Measurements from ENCODE around the gene PTDSS2.
"Not testable (repeated sequence)": the region's sequence is repeated elsewhere in the genome, so short reads cannot be mapped to it uniquely, and the experiment has no call there.

The PTDSS2 gene

GRCh38 chr11:431921-432320 lies 18.2 kb upstream of the PTDSS2 start:
- no peak for DNase-seq (ENCODE audit: low read depth, low spot score)

- no peak for DNase-seq (ENCODE audit: low read depth, low spot score)
Observed at GRCh38 chr11:432501-433100, 17.5 kb upstream of the PTDSS2 start.

- no peak for DNase-seq (ENCODE audit: low read depth, low spot score)
Observed at GRCh38 chr11:433111-433510, 17.0 kb upstream of the PTDSS2 start.

DNA sequence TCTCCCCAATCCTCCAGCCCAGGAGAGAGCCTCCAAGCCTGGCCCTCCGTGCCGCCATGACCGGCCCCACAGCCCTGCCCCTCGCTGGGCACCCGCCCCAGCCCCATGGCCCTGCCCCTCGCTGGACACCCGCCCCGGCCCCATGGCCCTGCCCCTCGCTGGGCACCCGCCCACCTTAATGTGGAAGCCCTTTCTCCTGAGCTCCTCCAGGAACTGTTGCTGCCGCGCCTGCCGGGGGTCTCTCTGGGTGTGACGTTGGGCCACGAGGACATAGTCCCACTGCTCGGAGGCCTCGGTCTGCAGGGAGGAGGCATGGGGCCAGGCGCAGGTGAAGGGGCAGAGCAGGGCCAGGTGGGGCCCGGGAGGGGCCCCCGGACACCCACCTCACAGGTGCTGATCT lies 16.4 kb upstream of the PTDSS2 start:
- DNase-seq (ENCODE audit: low read depth, low spot score): no peak

DNA sequence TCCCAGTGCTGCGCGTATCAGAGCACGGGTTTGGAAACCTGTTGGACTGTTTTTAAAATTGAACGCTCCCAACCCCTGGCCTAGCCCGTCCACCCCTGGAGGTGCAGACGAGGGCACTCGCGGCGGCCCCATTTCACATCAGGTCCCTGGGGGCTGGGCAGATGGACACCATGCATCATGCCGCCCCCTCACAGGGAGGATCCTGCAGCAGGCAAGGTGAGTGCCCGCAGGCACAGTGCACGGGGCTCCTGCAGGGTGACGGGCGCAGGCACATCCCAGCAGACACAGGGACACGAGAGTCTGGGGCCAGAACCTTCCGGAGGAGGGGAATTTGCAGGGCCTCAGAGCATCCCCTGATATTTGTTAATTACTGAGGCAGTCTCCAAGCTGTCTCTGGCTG lies 15.6 kb upstream of the PTDSS2 start:
- no peak for DNase-seq (ENCODE audit: low read depth, low spot score)

DNA sequence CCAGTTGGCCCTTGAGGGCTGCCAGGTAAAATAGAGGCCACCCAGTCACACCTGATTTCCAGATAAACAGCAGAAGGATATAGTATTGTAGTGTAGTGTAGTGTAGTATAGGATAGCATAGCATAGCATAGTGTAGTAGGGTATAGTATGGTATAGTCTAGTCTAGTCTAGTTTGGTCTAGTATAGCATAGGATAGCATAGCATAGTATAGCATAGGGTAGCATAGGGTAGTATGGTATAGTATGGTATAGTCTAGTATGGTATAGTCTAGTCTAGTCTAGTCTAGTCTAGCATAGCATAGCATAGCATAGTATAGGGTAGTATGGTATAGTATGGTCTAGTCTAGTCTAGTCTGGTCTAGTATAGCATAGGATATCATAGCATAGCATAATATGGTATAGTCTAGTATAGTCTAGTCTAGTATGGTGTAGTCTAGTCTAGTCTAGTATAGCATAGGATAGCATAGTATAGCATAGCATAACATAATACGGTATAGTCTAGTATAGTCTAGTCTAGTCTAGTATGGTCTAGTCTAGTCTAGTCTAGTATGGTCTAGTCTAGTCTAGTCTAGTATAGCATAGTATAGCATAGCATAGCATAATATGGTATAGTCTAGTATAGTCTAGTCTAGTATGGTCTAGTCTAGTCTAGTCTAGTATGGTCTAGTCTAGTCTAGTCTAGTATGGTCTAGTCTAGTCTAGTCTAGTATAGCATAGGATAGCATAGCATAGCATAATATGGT lies 14.9 kb upstream of the PTDSS2 start:
- not testable (repeated sequence) for DNase-seq (ENCODE audit: low read depth, low spot score)

DNA sequence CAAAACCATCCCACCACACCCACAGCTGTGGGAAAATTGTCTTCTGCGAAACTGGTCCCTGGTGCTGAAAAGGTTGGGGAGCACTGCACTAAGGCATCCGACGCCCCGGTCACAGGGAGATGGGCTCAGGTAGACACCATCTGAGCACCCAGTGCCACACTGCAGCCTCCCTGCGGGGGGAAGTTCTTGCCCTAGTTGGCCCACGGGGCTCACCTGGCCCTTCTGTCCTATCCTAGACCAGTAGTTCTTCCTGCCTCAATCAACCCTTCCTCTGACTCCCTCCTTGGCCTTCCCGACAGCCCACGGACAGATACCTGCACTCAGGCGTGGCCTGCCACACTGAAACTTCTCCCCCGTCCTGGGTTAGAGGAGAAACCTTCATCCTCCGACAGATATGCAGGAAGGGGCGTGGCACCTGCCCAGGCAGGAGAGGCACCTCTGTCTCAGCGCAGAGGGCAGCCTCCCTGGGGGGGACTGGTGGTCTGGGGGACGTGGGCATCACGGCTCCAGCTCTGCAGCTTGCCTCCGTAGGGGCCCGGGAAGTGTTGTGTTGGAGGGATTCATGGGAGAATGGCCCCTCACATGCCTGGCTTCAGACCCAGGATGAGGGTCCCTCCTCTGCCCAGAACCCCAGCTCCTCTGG lies 12.7 kb upstream of the PTDSS2 start:
- no peak for DNase-seq (ENCODE audit: low read depth, low spot score)

DNA sequence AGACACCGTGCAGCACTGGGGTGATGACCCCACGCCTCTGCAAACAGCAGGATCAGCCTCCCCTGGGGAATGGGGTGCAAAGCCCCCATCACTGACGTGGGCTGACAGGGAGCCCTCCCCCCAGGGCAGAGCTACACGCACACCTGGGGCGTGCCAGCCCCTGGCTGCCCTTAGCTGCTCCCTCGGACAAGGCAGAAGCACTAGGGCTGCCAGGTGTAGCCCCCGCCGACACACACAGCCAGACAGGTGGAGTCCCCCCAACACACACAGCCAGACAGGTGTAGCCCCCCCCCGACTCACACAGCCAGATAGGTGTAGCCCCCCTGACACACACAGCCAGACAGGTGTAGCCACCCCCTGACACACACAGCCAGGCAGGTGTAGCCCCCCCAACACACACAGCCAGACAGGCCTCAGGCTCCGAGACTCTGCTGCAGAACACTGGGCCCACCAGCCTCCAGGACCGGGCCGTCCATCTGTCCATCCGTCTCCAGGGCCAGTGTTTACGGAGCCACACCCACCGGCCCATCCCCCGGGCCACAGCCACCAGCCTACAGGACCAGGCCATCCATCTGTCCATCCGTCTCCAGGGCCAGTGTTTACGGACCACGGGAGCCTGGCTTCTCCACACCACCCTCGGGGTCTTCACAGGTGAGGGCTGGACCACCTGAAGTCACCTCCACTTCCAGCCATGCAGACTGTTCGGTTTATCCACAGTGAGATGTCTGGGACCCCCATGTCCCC lies 11.8 kb upstream of the PTDSS2 start:
- no peak for DNase-seq (ENCODE audit: low read depth, low spot score)

- DNase-seq (ENCODE audit: low read depth, low spot score): no peak
Observed at GRCh38 chr11:439315-440064, 10.6 kb upstream of the PTDSS2 start.

GRCh38 chr11:440065-441042 lies 9.7 kb upstream of the PTDSS2 start:
- no peak for DNase-seq (ENCODE audit: low read depth, low spot score)

GRCh38 chr11:441043-441417 lies 9.0 kb upstream of the PTDSS2 start:
- no peak for DNase-seq (ENCODE audit: low read depth, low spot score)

GRCh38 chr11:441418-442274 lies 8.4 kb upstream of the PTDSS2 start, which contains the start of gene ANO9:
Gene ANO9 (minus strand): TSS chr11:442011. CDS start chr11:441926, 85 bp downstream.
- no peak for DNase-seq (ENCODE audit: low read depth, low spot score)

- no peak for DNase-seq (ENCODE audit: low read depth, low spot score)
Observed at GRCh38 chr11:442611-443081, 7.4 kb upstream of the PTDSS2 start.

GRCh38 chr11:443542-444199 lies 6.4 kb upstream of the PTDSS2 start:
- DNase-seq (ENCODE audit: low read depth, low spot score): no peak

DNA sequence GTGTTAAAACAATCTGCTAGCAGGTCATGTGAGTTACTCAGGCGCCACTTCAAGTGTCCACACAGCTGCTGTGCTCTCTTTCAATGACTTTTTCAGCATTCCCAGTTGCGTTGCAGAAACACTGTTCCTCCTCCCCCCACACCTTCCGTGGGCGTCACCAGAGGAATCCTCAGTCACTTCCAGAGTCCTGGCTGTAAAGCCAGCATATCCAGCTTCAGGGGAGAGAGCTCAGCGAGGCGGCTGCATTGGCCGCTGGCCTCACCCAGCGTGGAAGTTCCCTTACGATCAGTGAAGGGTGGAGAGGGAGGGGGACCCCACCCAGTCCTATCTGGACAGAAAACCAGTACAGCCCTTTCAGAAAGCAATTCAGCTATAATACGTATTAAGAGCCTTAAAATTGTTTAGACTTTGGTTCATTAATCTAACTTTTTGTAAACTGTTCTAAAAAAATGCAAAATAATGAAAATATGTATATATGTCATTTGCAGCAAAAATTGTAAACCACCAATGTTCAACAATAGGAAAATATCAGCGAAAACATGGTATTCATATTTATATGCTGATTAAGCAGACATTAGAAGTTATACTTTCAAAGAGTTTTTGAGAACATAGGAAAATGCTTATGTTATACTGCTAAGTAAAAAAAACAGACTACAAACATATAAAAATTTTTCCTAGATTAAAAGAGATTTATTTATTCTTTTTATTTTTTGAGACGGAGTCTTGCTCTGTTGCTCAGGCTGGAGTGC lies 5.5 kb upstream of the PTDSS2 start:
- DNase-seq (ENCODE audit: low read depth, low spot score): no peak

DNA sequence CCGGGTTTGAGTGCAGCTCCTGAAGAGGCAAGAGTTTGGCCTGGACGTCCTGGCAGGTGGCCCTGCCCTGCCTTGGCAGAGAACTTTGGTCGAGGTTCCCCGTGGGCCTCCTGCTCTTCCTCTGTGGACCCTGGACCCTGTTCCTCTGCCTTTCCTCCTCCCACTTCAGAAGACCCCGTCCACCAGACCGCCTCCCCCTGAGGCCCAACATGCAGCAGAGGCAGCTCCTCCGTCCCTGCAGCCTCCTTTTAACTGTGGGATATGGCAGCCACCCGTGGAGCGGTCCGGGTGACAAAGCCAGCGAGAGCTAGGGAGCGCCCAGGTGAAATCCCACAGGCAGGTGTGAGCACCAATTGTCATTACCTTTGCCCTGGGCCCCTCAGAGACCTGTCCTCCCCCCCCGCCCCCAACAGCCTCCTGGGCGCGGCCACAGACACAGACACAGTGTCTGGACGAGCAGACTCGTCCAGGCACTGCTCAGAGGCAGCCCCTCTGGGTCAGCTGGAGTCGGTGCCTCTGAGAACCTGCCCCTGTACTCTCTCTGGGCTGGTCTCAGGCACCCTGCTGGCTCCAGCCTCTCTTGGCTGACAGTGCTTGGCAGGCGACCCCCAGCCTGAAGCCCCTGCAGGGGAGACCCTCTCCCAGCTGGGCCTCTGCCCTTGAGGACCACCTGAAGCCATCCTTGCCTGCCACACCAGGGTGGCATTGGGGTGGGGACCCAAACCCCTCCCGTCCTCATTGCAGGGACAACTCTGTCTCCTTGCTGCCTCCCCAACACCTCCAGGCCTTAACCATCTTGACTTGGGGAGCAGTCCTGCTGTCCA lies 4.1 kb upstream of the PTDSS2 start:
- DNase-seq (ENCODE audit: low read depth, low spot score): no peak

DNA sequence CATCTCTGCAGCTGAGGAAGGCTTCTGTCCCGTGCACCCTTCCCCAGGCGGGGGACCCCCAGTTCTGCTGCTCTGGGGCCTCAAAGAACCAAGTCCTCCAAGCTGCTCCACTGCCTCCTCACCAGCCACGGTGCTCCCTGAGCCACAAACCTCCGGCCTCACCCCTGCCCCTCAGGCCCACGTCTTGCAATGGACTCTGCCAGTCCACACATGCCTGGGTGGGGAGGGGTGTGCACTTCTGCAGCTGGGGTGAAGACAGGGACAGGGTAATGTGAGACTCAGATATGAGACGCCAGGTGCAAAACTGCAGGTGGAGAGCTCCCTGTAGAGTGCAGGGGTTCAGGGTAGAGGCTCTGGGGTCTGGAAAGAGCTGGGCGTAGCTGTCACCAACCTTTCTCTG lies 3.2 kb upstream of the PTDSS2 start:
- no peak for DNase-seq (ENCODE audit: low read depth, low spot score)
